ENCODE measurements around the gene ACSM3.
A peak's percentile ranks its signal among the peaks of the same experiment; 100 is the strongest.

- TF ChIP-seq CTCF (IDR thresholded peaks at IDR 0.05) (peak; percentile 29 to 68 (median 53)), POLR2A (IDR thresholded peaks at IDR 0.05) (no peak)
Observed at GRCh38 chr16:20774703-20775362, 11.0 kb downstream of the ACSM3 start.

Measured in right lobe of liver (tissue), 4 donors.